GM19452 (cell line): Measurements from ENCODE around the gene GPR39.

Experiments
- ATAC-seq: cut with Tn5 transposase; IDR thresholded peaks from one replicate; pipeline ENCODE4 v1.9.1; 2021; ENCODE audit not compliant: unreplicated experiment

Gene GPR39

DNA sequence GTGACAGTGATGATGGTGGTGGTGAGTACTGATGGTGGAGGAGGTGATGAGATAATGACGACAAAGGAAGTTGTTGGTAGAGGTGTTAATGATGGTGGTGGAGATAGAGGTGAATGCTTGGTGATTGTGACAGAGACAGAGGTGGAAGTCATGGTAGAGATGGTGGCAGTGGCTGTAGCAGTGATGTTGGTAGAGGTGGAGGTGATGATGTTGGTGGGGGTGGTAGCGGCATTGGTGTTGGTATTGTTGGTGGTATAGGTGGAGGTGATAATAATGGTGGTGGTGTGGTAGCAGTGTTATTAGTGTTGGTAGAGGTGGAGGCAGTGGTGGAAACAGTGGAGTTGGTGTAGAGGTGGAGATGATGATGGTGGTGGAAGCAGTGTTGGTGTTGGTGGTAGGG is 217.0 kb downstream of the GPR39 start:
- no peak for ATAC-seq

DNA sequence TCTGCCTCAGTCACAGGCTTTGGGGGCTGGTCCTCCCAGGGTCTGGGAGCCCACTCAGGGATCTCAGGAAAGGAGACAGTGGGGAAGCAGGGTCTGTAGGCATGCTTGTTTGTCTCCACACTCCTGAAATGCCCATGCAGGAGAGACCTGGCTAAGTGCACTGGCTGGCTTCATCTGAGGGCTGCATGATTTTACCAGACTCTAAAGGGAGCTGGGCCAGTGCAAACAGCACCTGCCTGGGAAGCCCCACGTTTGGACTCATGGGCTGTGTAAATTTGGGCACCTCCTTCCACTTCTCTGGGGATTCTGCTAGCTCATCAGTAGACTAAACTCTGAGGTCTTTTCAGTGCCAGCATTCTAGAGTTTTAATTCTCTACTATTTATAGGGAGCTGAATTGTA is 219.7 kb downstream of the GPR39 start:
- ATAC-seq: no peak

DNA sequence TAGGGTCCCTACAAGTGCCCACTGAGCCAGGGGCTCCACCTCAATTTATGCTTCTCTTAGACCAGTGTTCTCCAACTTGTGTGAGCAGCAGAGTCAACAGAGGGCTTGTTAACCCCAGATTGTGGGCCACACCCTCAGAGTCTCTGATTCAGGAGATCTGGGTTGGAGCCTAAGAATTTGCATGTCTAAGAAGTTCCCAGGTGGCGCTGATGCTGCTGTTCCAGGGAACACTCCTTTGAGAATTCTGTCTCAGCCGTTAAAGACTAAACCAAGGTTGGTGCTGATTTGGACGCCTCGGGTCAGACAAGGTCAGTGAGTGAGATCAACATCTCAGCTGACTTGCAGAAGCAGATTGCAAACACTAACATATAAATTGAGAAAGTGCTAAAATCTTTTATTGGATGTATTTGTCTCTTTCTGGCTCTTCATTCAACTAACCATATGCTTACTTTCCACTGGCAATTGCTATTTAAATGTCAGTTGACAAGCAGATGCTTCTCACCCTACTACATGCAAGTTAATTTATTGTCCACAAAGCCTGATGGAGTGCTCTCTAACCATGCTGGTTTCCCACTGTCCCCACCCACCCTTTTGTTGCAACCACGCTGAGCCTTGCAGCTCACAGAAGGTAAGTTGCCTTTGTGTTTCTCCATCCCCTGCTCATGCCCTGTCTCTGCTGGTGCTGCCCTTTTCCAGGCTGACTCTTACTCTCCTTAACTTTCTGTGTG is 221.9 kb downstream of the GPR39 start:
- ATAC-seq: no peak

DNA sequence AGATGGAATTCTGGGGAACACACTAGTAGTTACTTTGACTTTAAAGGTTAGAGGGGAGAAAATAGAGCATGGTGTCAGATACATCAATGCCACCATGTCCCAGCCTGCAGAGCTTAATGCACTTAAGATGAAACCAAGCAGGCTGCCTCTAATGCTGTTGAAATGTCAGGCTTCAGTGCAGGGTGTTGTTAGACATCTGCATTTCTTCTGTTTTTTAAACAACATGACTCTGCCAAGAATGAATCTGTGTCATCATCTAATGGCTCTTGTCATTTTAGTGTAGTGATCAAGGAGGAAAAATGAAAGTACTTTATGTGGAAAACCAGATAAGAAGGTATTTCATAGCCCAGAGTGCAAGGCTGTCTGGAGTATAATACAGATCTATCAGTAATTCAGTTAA is 223.5 kb downstream of the GPR39 start:
- ATAC-seq: no peak

DNA sequence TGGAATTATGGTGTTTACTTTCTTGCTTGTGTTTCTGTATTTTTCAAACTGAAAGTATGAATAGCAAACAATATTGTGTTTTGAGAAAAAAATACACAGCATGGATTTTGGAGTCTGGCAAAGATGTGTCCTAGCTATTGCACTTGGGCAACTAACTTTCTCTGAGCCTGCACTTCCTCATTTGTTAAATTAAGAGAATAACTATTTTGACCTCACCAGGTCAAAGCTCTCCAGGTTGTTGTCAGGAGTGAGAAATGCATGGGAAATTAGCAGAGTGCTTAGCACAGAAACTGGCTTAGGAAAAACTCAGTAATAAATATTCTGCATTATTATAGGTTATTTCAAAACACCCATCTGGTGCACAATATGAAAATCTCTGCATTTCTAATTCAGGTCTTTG is 225.2 kb downstream of the GPR39 start:
- no peak for ATAC-seq

DNA sequence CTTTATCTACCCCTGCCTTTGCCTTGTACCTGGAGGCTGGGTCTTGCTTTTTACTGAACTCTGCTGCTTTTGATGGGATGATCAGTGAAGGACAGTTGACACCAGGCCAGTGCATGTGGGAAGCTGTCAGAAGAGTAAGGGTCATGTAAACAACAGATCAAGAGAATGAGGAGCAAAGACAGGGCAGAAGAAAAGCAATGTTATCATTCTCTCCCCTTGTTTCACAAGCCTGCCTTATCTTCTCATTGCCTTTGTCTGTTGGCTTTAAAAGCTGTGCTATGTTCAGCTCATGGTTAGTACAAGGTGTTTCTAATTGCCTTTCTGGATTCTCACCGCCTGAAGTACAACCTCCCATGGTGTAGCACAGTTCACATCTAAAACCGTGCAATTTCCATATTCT is 225.8 kb downstream of the GPR39 start:
- ATAC-seq: no peak

DNA sequence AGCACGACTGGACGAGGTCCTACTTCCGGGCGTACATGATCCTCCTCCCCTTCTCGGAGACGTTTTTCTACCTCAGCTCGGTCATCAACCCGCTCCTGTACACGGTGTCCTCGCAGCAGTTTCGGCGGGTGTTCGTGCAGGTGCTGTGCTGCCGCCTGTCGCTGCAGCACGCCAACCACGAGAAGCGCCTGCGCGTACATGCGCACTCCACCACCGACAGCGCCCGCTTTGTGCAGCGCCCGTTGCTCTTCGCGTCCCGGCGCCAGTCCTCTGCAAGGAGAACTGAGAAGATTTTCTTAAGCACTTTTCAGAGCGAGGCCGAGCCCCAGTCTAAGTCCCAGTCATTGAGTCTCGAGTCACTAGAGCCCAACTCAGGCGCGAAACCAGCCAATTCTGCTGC is 228.6 kb downstream of the GPR39 start:
- no peak for ATAC-seq

DNA sequence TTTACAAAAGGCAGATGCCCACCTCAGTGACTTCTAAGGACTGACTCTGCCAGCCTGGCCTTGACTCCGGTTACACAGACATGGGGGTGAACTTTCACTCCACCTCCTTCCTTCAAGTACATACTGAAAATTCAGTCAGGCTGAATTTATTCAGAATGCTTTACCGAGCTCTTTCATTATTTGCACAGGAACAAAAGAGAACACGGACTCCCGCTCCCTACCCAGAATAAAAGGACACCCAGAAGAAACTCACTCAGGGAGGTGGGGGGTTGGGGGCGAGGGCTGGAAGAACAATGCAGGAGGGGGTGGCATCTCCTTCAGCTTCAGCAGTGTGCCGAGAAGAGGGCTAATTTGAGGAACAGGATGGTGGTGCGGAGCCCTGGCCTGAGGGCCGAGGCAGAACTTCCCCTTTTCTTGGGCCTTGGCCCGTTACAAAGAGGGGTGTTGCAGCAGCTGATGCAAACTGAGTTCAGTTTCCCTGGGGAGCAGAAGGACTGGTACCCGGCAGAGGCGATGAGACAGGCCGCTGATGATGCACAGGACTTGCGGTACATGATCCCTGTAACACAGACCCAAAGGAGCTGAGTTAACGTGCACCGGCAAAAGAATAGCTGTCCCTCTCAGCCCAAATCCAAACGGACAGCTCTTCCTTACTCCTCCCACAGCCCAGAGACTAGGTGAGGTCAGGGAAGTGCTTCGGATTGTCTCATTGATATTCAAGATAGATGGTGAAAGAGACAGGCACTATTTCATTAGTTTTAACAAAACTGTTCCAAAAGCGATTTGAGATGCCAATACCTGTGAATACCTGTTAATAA is 229.3 kb downstream of the GPR39 start:
- ATAC-seq: no peak

DNA sequence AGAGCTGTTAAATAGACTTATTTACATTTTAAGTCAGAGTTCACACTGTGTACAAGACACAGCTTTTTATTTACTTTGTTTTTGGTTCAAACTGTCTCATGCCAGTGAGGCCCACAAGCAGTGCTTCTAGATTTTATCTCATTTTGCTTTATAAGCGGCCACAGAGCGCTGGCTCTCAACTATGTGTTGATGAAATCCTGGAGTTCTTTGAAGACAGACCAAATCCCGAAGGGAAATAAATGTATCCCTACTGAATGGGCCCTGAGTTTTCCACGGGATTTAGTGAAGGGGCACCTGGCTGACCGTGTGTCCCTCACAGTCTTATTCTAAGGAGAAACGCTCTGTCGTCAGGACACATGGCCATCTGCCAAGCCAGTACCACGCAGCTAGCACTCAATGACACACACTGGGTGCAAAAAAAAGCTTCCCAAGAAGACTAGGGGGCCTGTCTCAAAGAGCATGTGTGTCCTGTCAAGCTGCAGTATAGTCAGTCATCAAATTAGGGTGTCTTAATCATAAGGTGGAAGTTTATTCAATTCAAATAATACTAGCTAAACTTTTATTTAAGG is 230.0 kb downstream of the GPR39 start:
- ATAC-seq: no peak

DNA sequence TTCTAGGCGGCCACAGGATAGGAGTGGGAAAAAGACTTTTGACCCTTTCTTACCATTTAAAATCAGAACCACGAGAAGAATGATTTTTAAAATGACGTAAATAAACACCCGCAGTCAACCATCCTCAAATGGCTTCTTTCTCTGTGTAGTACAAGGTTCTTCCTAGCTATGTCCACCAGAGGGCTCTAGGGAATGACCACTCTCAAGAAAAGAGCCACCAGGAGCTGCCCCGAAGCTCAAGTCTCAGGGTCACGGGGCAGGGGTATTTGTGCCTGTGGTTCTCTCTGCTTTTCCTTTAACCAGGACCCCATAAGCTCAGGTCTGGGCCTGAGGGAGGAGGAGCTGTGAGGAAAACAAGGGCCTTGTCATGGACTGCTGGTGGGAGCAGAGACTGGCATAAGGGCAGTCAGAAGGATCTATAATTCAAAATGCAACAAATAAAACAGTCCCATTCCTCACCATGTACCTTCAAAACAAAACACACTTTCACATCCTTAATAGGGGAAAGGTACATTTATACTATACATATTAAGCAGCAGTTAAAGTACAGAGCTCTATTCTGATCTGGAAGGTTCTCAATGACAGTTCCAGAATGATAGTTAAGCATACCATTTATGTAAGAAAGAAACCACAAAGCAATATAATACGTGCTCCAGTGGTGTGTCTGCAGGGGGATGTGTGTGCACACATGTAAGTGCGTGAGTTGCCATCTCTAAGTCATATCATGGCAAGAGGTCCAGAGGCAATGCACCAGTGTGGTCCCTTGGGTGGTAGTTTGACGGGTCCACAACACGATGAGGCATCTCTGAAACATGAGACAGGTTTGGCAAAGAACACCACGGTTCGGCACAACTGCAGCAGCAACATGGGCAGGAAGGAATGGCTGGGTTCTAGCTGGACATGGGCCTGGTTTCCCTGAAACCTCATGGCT is 234.8 kb downstream of the GPR39 start:
- no peak for ATAC-seq

DNA sequence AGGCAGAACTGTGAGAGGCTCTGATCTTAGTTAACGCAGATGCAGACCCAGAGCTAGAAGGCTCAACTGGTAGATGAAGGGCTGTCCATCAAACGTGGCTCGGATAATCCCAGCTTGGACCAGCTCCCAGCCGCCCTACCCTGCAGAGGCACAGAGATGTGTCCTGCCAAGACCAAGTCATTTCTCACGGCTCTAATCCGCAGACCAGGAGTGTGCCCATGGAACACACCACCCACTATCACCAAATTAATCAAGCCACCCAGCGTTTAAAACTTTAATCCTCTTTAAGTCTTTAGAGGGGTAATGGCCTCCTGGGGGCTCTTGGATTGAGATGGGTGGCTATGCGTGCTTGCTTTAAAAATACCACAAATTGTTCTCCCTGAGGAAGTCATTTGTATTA is 235.9 kb downstream of the GPR39 start:
- no peak for ATAC-seq

DNA sequence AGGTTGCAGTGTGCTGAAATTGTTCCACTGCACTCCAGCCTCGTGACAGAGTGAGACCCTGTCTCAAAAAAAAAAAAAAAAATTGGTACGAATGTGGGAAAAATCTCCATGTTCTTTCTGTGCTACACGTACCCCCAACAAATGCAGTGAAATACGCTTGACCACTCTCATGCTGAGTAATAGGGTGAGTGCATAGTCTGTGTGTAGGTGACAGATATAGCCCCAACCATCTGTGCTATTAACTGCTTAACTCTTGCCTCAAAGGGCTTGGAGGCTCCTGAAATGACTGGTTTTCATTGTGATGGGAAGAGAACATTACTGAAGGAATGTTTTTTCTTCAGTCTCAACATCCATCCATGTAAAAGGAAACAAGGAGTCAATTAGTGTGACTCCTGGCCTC is 237.7 kb downstream of the GPR39 start:
- ATAC-seq: no peak

DNA sequence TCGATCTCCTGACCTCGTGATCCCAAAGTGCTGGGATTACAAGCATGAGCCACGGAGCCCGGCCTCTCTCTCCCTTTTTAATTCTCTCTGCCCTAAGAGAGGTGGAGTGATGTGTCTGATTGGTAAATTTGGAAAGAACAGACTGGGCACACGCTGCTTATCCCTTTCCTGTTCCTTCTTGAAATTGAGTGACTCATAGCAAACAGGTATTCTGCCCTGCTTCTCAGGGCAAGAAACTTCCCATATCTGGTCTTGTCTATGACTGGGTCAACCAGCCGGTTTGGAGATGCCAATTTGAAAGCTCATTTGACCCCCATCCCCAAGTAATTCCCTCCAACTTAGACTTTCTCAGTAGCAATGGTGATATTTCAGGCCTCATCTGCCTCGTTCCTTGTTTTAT is 238.4 kb downstream of the GPR39 start:
- ATAC-seq: no peak

DNA sequence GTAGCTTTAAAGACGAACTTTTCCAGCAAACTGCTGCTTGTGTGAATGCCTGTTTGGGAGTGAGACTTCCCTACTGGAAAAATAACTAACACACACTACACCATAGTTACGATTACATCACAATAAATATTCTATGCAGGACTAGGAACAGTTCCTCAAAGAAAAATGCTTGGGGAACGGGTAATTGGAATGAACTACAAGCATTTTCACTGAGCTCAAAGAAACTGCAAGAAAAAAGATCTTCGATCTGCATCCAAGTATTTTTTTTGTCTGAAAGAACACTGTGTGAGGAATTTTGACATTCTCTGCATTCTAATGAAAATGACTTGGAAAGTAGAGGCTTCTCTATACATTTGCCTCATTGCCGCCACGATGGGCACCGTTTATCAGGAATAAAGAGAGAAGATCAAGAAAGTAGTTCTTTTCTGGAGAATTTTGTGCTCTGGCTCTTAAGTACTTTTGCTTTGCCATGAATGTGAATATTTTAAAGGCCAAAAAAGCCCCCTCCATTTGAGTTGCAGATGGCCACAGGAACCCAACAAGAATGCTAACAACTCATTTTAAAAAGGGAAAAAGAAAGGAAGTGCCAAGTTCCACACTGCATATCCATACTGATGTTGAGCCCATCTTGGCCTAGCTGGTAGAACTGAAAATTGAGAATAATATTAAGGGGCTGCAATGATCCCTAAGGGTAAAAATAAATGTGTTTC is 239.8 kb downstream of the GPR39 start:
- no peak for ATAC-seq

DNA sequence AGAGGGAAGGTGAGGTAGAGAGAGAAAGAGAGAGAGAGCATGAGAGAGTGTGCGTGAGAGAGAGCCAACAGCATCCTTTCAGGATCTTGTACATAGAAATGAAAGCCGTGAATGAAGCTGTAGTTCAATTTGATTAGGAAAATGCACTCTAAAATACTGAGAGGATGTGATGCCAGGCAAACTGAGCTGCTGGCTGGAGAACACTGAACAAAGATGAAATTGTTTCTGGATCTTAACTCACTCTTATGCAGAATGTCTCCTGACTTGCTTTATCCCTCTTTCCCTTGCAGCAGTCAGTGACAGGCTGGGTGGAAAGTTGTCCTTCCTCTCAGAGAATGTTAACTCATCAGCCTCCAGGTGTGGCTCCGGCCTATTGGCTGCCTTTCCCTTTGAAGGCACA is 242.7 kb downstream of the GPR39 start:
- no peak for ATAC-seq

DNA sequence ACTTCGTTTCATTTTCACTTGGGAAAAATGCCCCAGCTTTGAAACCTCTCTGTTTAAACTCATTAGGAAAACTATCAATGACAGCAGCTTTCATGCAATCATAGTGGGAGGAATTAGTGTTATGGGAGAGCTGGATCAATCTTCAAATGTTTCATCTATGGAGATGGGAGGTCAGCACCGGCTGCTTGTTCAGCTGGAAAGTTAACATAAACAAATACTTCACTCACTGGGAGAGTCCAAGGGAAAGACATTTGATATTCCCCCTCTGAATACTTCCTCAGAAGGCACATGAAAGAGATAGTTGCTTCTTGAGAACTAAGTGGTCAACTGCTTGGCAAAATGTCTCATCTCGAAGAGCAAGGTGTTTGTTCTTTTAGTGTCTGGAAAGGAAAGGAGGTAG is 246.1 kb downstream of the GPR39 start:
- no peak for ATAC-seq

DNA sequence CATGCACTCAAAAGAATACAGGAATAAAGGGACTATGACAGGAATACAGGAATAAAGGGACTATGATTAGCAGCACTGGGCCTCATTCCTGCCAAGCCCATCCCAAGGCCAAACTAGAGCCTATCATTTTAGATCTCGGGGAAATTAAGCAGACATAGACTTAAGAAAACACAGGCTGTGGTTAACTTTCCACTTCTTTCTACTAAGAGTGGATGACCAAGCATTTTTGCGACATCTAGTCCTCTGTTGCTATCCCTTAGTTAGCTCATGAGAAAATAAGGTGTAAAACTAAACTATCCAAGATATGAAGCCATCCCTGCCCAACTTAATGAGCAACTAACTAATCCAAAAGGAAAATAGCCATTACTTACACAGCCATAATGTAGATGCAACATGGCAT is 247.5 kb downstream of the GPR39 start:
- no peak for ATAC-seq

DNA sequence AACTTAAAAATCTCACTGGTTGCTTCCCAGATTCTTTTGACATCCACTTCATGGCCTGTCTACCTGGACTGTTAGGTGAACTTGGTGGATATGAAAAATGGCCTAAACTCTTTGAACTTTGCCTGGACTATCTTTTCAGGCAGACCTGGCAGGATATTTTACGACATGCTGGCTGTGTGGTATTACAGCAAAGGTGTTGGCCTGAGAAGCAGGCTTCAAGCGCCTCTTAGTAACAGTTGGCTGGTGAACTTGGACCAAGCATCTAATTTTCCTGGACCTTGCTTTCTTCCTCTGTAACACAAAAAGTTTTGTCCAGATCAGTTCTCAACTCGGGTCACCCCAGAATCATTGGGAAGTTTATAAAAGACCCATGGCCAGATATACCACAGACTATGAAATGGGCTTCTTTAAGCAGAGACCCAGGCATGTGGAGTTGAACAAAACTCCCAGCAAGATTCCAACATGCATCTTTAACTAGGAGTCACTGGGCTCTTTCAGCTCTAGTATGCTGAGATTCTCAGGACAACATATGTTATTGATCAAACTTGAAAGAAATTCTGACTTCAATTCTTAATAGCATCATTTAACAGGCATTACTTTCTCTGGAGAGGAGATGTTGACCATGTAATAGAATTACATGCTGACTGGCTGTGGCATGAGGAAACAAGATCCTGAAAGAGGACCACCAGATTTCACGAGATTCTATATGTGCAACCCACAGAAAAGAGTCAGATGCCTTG is 249.0 kb downstream of the GPR39 start:
- no peak for ATAC-seq

DNA sequence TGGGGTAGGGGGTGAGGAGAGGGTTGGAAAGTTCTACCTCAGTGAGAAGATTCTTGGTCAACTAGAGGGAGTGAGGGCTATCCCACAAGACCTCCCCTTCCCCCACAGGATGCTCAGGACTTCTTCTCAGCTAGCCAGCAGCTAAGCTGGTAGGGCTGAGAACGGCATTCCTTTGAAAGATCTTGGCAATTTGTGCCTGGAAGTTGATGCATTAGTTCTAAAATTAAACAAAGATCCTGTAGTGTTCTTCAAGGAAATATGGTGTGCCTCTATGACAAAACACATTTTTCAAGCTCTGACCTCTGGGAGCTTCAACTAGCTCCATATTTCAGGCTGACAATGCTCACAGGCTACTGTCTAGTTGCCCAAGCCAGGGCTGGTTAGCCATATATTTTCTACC is 251.1 kb downstream of the GPR39 start:
- ATAC-seq: no peak
